CD14-positive monocyte (primary cell): ENCODE results near the gene PIGC. TPM values are rescaled to one million over a fixed set of nuclear protein-coding genes. Genes with fewer than 3 reads are reported as not detected.

Experiments used
- DNase-seq, 3 donors: peaks; one replicate each; pipeline ENCODE4 v3.0.0-alpha.2; 2011 to 2022
- H2AFZ ChIP-seq: 2 replicates; pipeline ENCODE4 v1.6.0; 2012; ENCODE audit warnings: mild to moderate bottlenecking, low read depth, low read length, inconsistent platforms; ENCODE audit not compliant: insufficient read depth, poor library complexity, severe bottlenecking
- H3K27ac ChIP-seq, 2 donors: 1 replicate in 1 of 2; 2 replicates in 1 of 2; pipeline ENCODE4 v1.5.1; 2012 to 2013; ENCODE audit warnings: low read length in 2 of 2, control low read depth in 1 of 2, inconsistent platforms in 1 of 2, low read depth in 1 of 2, mild to moderate bottlenecking in 1 of 2
- H3K27me3 ChIP-seq, 2 donors: one replicate each; pipeline versions ENCODE4 v1.6.0 to v1.6.1; 2011 to 2013; ENCODE audit warnings: low read length in 2 of 2; ENCODE audit not compliant: control insufficient read depth in 2 of 2, insufficient read depth in 2 of 2
- H3K36me3 ChIP-seq, 2 donors: replicated peaks in 1 of 2; 1 replicate in 1 of 2; 2 replicates in 1 of 2; pipeline versions ENCODE4 v1.5.1 to v1.6.1; 2012 to 2013; ENCODE audit warnings: low read length in 2 of 2, control low read depth in 1 of 2, inconsistent platforms in 1 of 2, mild to moderate bottlenecking in 1 of 2; ENCODE audit not compliant: insufficient read depth in 2 of 2, control insufficient read depth in 1 of 2
- H3K4me1 ChIP-seq, 2 donors: 1 replicate in 1 of 2; 2 replicates in 1 of 2; pipeline versions ENCODE4 v1.5.1 to v1.6.1; 2012 to 2013; ENCODE audit warnings: low read length in 2 of 2, control low read depth in 1 of 2, inconsistent platforms in 1 of 2, mild to moderate bottlenecking in 1 of 2, moderate library complexity in 1 of 2; ENCODE audit not compliant: insufficient read depth in 2 of 2, control insufficient read depth in 1 of 2
- H3K4me2 ChIP-seq: replicated peaks from 2 replicates; pipeline ENCODE3; 2012; ENCODE audit warnings: low read length, moderate library complexity, mild to moderate bottlenecking; ENCODE audit not compliant: poor library complexity, severe bottlenecking; ENCODE audit errors: extremely low read depth
- H3K4me3 ChIP-seq, 3 experiments: fragments of 200-600 bp in 1 of 3; sonication (generic) in 1 of 3; replicated peaks in 1 of 3; 1 replicate in 2 of 3; 2 replicates in 1 of 3; pipeline ENCODE4 v1.5.1; 2011 to 2013; ENCODE audit warnings: low read length in 3 of 3, mild to moderate bottlenecking in 3 of 3, control low read depth in 2 of 3, low read depth in 2 of 3, inconsistent platforms in 1 of 3, moderate library complexity in 1 of 3
- H3K79me2 ChIP-seq: 2 replicates; pipeline ENCODE4 v1.6.0; 2012; ENCODE audit warnings: mild to moderate bottlenecking, control low read depth, inconsistent platforms, low read length, moderate library complexity; ENCODE audit not compliant: insufficient read depth
- H3K9ac ChIP-seq: 2 replicates; pipeline ENCODE4 v1.6.0; 2017; ENCODE audit warnings: low read length, mild to moderate bottlenecking; ENCODE audit not compliant: insufficient read depth, poor library complexity, severe bottlenecking
- H3K9me3 ChIP-seq, 2 donors: replicated peaks in 1 of 2; 1 replicate in 1 of 2; 2 replicates in 1 of 2; pipeline versions ENCODE4 v1.5.1 to v1.6.1; 2012 to 2013; ENCODE audit warnings: low read length in 2 of 2, control low read depth in 1 of 2; ENCODE audit not compliant: control insufficient read depth in 1 of 2, insufficient read depth in 1 of 2
- H4K20me1 ChIP-seq: 2 replicates; pipeline ENCODE4 v1.6.0; 2012; ENCODE audit warnings: mild to moderate bottlenecking, low read length, control low read depth, moderate library complexity; ENCODE audit not compliant: insufficient read depth
- H3K27ac Mint-ChIP-seq, 7 donors: one replicate each; pipeline ENCODE4 v1.8.0; 2020; ENCODE audit warnings: mild to moderate bottlenecking in 7 of 7, mixed read lengths in 7 of 7, moderate library complexity in 6 of 7, inconsistent platforms in 2 of 7
- H3K27me3 Mint-ChIP-seq, 3 donors: one replicate each; pipeline ENCODE4 v1.8.0; 2021 to 2022; ENCODE audit warnings: low read depth in 3 of 3, mild to moderate bottlenecking in 3 of 3, mixed read lengths in 3 of 3, moderate library complexity in 3 of 3, inconsistent platforms in 1 of 3
- H3K36me3 Mint-ChIP-seq, 2 donors: one replicate each; pipeline ENCODE4 v1.8.0; 2020; ENCODE audit warnings: mixed read lengths in 2 of 2, inconsistent platforms in 1 of 2, mild to moderate bottlenecking in 1 of 2
- H3K4me1 Mint-ChIP-seq: one replicate; pipeline ENCODE4 v1.8.0; 2020; ENCODE audit warnings: mild to moderate bottlenecking, mixed read lengths
- H3K4me3 Mint-ChIP-seq, 2 donors: one replicate each; pipeline ENCODE4 v1.8.0; 2020; ENCODE audit warnings: mild to moderate bottlenecking in 2 of 2, mixed read lengths in 2 of 2, moderate library complexity in 1 of 2
- H3K9me3 Mint-ChIP-seq, 7 donors: one replicate each; pipeline ENCODE4 v1.8.0; 2020 to 2022; ENCODE audit warnings: mixed read lengths in 7 of 7, mild to moderate bottlenecking in 6 of 7, moderate library complexity in 6 of 7, inconsistent platforms in 2 of 7
- WGBS: methylation state at CpG from one replicate; pipeline ENCODE4 v1.1.5; 2013; ENCODE audit warnings: missing lambda C conversion rate; ENCODE audit not compliant: insufficient coverage; 5-methylcytosine and 5-hydroxymethylcytosine counted together
- intact Hi-C, 2 donors: fragments of 100-400 bp; cut with micrococcal nuclease; formaldehyde crosslinking; loops; one replicate each; pipeline versions ENCODE4 v1.15.0 to v1.15.1; 2023
- polyA minus RNA-seq: library from RNA; depleted of rRNA, polyadenylated mRNA; stranded (reverse); fragments of >200 nt; gene quantifications from 2 replicates; pipeline ENCODE4 v1.2.3, GENCODE V29; 2012
- polyA plus RNA-seq, 3 donors: library from polyadenylated mRNA; depleted of rRNA in 1 of 3; unstranded in 2 of 3; stranded (reverse) in 1 of 3; fragments of 300-500 nt in 2 of 3; fragments of >200 nt in 1 of 3; fragmentation: Illumina TruSeq in 2 of 3; gene quantifications; 1 replicate in 2 of 3; 2 replicates in 1 of 3; pipeline ENCODE4 v1.2.3, GENCODE V29; 2012 to 2021
- total RNA-seq, 12 experiments: library from RNA in 1 of 12; stranded (reverse) in 1 of 12; fragments of 120-200 nt in 1 of 12; gene quantifications; one replicate each; pipeline ENCODE4 v1.2.4 and lab custom pipeline; 2013 to 2026; ENCODE audit warnings: mixed read lengths in 6 of 12, inconsistent platforms in 1 of 12
- TF ChIP-seq, protein P1 (sequence below): fragments of 200-600 bp; IDR thresholded peaks from one replicate; pipeline ENCODE4 v1.8.0; 2022; ENCODE audit warnings: antibody characterized with exemption, mild to moderate bottlenecking

The PIGC gene
- total RNA-seq (2013): 31.2 TPM
- polyA plus RNA-seq (10 to 100 TPM; 11.5 to 61.5 (median 51.1) TPM), polyA minus RNA-seq (10.9 and 17.6 TPM in 2 replicates), total RNA-seq (lab: John Stamatoyannopoulos, UW) (2.3 to 12.8 (median 6.7) reads per million in 11 experiments)

DNA sequence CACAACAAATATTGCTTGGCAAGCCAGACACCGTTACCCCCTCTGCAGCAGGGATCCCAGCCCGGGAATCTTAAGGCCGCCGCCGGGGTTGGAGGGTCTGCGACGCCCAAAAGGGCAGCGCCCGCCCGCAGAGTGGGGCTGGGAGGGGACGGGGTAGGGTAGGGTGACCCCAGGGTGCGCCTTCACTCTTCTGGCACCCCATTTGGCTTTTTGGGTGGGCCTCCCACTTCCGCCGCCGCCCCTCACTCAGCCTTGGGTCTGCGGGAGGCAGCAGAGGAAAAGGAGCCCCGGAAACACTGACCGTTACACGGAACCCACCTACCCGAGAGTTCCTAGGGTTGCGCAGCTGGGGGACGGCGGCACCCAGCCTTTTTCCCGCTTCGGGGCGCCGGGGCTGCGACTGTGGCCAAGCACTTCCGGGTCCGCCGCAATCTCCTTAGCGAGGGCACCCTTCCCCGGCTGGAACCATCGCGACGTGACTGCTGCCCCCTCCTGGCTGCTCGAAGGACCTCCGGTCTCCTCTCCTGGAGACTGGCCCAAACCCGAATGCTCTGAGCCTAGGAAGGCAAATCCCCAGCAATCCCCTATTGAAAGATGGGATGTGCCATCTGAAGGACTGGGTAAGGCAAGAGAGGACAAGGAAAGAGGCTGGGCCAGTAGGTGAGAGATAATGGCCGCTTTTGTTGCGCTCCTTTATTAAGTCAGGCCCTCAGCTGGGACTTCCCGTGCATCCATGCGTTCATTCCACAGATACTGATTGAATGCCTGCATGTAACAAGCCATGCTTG, at the start of gene PIGC:
Gene PIGC, minus strand, starts transcription at position 404 of the 788 bp plus-strand sequence. CDS start 1,447 bp downstream, outside the sequence.
- Mint-ChIP-seq H3K9me3 (no peaks in the 10 kb centered on the region), H3K4me1 (peaks cover 47% of the 10 kb centered on the region), H3K27ac (peak within 1 kb of the TSS; percentile 81 to 93 (median 91)), H3K36me3 (peaks cover 19 to 20% of the 10 kb centered on the region in 2 donors), H3K27me3 (peaks cover 0 to 2% (median 0%) of the 10 kb centered on the region in 3 donors), H3K4me3 (peak within 1 kb of the TSS; percentile 85 to 97)
- WGBS: 3% methylated on average over 36 of the region's 43 CpGs
- H3K4me2 ChIP-seq: peak within 1 kb of the TSS; percentile 85
- peak within 1 kb of the TSS; percentile 91 for H3K9ac ChIP-seq
- peaks cover 19 to 42% of the 10 kb centered on the region in 2 donors for H3K4me1 ChIP-seq
- H3K27ac ChIP-seq: peak within 1 kb of the TSS; percentile 51 to 90
- no peaks in the 10 kb centered on the region for H3K27me3 ChIP-seq
- peak; percentile 84 to 91 (median 88) for DNase-seq
- H4K20me1 ChIP-seq: no peaks in the 10 kb centered on the region
- H3K79me2 ChIP-seq: peaks cover 54% of the 10 kb centered on the region
- H3K36me3 ChIP-seq: peaks cover 2 to 33% of the 10 kb centered on the region in 2 donors
- H3K4me3 ChIP-seq: peak within 1 kb of the TSS; percentile 66 to 88 (median 82)
- no peaks in the 10 kb centered on the region for H3K9me3 ChIP-seq
- TF ChIP-seq, protein P1, sequence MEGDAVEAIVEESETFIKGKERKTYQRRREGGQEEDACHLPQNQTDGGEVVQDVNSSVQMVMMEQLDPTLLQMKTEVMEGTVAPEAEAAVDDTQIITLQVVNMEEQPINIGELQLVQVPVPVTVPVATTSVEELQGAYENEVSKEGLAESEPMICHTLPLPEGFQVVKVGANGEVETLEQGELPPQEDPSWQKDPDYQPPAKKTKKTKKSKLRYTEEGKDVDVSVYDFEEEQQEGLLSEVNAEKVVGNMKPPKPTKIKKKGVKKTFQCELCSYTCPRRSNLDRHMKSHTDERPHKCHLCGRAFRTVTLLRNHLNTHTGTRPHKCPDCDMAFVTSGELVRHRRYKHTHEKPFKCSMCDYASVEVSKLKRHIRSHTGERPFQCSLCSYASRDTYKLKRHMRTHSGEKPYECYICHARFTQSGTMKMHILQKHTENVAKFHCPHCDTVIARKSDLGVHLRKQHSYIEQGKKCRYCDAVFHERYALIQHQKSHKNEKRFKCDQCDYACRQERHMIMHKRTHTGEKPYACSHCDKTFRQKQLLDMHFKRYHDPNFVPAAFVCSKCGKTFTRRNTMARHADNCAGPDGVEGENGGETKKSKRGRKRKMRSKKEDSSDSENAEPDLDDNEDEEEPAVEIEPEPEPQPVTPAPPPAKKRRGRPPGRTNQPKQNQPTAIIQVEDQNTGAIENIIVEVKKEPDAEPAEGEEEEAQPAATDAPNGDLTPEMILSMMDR: peak; percentile 84
- H2AFZ ChIP-seq: peak within 1 kb of the TSS; percentile 99
- intact Hi-C loops: loop anchor here in 1 of 2 donors (10.0 kb wide), 1 partner anchor 599 kb away; the partner anchor contains the start of gene DNM3

DNA sequence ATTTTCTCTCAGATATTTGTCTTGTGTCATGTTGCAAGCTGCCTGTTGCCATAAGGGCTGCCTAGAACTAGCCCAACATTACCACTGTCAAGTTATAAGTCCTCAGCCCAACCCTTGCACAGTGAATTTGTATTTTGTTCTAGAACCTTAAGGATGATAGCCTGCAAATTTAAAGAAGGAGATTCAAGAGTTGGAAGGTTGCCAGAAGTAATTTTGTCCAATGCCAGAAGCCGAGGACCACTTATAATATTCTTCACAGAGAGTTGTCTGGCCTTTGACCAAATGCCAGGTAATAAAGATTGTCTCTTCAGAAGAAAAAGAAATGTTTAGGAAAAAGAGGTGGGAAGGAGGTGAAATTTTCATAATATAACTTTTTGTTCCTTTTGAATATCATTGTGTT, 48.6 kb upstream of the PIGC start:
- WGBS: no CpG with 5 or more reads among the region's 1 CpG
- no peaks in the 10 kb centered on the region for H3K27me3 ChIP-seq
- H2AFZ ChIP-seq: no peak overlapping the region
- Mint-ChIP-seq H3K27me3 (peaks cover 0 to 2% (median 0%) of the 10 kb centered on the region in 3 donors), H3K36me3 (no peaks in the 10 kb centered on the region), H3K4me3 (no peak overlapping the region), H3K4me1 (peaks cover 32% of the 10 kb centered on the region), H3K27ac (no peak overlapping the region), H3K9me3 (peaks cover 0 to 2% (median 0%) of the 10 kb centered on the region in 7 donors)
- peaks cover 10 to 14% of the 10 kb centered on the region in 2 donors for H3K4me1 ChIP-seq
- H4K20me1 ChIP-seq: no peaks in the 10 kb centered on the region
- no peaks in the 10 kb centered on the region for H3K79me2 ChIP-seq
- H3K27ac ChIP-seq: no peak overlapping the region
- no peak overlapping the region for H3K4me2 ChIP-seq
- DNase-seq: no peak
- no peak overlapping the region for H3K4me3 ChIP-seq
- no peaks in the 10 kb centered on the region for H3K36me3 ChIP-seq
- H3K9me3 ChIP-seq: no peaks in the 10 kb centered on the region
- TF ChIP-seq, protein P1: no peak
- intact Hi-C loops: no loop called here
- no peak overlapping the region for H3K9ac ChIP-seq
